Measurements from ENCODE around the gene CDC37L1.

- TF ChIP-seq POLR2A (IDR thresholded peaks at IDR 0.05; ENCODE audit: low read length) (no peak), GATA1 (IDR thresholded peaks at IDR 0.05; ENCODE audit: low read depth, low read length) (no peak)
These were observed 26.7 kb downstream of the CDC37L1 start for GRCh38 chr9:4706021-4706420.

Measured in erythroblast (primary cell).